ENCODE results near the gene MYRF. TPM values are rescaled to one million over a fixed set of nuclear protein-coding genes. Genes with fewer than 3 reads are reported as not detected.

The MYRF gene
- polyA plus RNA-seq, 1 experiment, result 2.7 TPM

DNA sequence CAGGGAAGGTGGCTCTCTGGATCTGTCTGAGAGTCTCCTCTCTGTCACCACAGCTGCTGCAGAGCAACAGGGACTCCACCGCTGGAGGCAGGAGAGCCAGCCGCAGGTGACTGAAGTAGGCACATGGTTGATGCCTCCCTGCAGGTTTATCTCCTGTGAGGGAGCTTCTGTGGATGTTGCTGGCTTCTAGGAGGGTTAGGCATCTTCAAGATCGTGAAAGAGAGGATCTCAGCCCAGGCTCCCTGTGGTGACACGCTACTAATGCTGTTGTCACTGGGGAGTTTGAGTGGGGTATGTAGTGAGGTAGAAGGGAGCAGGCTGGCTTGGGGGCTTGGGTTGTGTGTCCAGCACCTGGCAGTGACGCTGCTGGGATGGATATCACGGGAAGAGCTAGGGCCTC is 38.1 kb upstream of the MYRF start:
- ChIA-PET POLR2A (no interaction called here), CTCF (no interaction called here)
- no peaks in the 10 kb centered on the region for H3K9me3 ChIP-seq (ENCODE audit: control insufficient read depth, insufficient read depth, low read length)
- no peak overlapping the region for H3K4me3 ChIP-seq (ENCODE audit: low read depth, low read length)
- peaks cover 13% of the 10 kb centered on the region for H3K27me3 ChIP-seq (ENCODE audit: control insufficient read depth, insufficient read depth, low read length)
- TF ChIP-seq, protein P1, sequence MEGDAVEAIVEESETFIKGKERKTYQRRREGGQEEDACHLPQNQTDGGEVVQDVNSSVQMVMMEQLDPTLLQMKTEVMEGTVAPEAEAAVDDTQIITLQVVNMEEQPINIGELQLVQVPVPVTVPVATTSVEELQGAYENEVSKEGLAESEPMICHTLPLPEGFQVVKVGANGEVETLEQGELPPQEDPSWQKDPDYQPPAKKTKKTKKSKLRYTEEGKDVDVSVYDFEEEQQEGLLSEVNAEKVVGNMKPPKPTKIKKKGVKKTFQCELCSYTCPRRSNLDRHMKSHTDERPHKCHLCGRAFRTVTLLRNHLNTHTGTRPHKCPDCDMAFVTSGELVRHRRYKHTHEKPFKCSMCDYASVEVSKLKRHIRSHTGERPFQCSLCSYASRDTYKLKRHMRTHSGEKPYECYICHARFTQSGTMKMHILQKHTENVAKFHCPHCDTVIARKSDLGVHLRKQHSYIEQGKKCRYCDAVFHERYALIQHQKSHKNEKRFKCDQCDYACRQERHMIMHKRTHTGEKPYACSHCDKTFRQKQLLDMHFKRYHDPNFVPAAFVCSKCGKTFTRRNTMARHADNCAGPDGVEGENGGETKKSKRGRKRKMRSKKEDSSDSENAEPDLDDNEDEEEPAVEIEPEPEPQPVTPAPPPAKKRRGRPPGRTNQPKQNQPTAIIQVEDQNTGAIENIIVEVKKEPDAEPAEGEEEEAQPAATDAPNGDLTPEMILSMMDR (IDR thresholded peaks at IDR 0.05; ENCODE audit: low read depth, low read length), result no peak
- no peak overlapping the region for H3K27ac ChIP-seq (ENCODE audit: low read depth, low read length)
- DNase-seq (ENCODE audit: low read depth, low spot score), result no peak

DNA sequence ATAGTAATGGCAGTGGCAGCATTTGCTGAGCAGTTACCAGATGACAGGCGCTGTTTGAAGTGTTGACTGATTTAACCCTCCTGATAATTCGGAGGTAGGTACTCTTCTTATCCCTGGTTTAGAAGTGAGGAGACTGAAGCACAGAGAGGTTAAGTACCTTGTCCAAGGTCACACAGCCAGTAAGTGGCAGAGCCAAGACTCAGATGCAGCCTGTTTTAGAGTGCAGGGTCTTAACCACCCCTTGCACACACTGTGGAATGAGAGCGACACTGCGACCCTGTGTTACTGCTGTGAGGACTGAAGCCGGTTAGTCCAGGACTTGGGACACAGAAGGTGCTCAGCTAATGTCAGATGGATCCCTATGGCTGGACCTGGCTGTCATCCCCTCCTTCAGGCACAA is 37.5 kb upstream of the MYRF start:
- H3K27me3 ChIP-seq (ENCODE audit: control insufficient read depth, insufficient read depth, low read length), result peaks cover 13% of the 10 kb centered on the region
- DNase-seq (ENCODE audit: low read depth, low spot score), result no peak
- H3K9me3 ChIP-seq (ENCODE audit: control insufficient read depth, insufficient read depth, low read length), result no peaks in the 10 kb centered on the region
- H3K4me3 ChIP-seq (ENCODE audit: low read depth, low read length), result no peak overlapping the region
- H3K27ac ChIP-seq (ENCODE audit: low read depth, low read length), result no peak overlapping the region
- ChIA-PET POLR2A (no interaction called here), CTCF (no interaction called here)
- TF ChIP-seq, protein P1 (IDR thresholded peaks at IDR 0.05; ENCODE audit: low read depth, low read length), result no peak

DNA sequence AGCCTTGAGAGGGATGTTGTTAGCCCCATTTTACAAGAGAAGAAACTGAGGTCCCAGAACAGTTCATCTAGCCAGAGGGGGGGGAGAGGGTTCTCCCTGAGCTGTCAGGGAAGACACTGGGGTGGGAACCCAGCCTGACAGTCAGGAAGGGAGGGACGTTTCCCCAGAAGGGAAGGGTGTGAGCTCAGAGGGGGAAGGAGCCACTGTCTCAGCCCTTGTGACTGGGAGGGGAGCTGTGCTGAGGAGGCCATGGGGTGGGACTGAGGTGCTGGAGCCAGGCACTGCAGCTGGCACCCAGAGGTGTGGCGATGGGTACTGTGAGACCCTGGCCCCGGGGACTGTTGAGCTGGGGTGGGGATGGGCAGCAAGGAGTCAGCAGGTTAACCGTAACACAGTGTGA is 36.6 kb upstream of the MYRF start:
- Histone ChIP-seq H3K4me3 (ENCODE audit: low read depth, low read length) (no peak overlapping the region), H3K9me3 (ENCODE audit: control insufficient read depth, insufficient read depth, low read length) (no peaks in the 10 kb centered on the region), H3K27me3 (ENCODE audit: control insufficient read depth, insufficient read depth, low read length) (peaks cover 13% of the 10 kb centered on the region), H3K27ac (ENCODE audit: low read depth, low read length) (no peak overlapping the region)
- TF ChIP-seq, protein P1 (IDR thresholded peaks at IDR 0.05; ENCODE audit: low read depth, low read length), result no peak
- DNase-seq (ENCODE audit: low read depth, low spot score), result no peak
- POLR2A ChIA-PET, result no interaction called here
- CTCF ChIA-PET, result interaction anchor here (1.0 kb wide), 1 partner anchor 31 kb away, joined by 3 read pairs; no protein-coding TSS in a partner anchor

DNA sequence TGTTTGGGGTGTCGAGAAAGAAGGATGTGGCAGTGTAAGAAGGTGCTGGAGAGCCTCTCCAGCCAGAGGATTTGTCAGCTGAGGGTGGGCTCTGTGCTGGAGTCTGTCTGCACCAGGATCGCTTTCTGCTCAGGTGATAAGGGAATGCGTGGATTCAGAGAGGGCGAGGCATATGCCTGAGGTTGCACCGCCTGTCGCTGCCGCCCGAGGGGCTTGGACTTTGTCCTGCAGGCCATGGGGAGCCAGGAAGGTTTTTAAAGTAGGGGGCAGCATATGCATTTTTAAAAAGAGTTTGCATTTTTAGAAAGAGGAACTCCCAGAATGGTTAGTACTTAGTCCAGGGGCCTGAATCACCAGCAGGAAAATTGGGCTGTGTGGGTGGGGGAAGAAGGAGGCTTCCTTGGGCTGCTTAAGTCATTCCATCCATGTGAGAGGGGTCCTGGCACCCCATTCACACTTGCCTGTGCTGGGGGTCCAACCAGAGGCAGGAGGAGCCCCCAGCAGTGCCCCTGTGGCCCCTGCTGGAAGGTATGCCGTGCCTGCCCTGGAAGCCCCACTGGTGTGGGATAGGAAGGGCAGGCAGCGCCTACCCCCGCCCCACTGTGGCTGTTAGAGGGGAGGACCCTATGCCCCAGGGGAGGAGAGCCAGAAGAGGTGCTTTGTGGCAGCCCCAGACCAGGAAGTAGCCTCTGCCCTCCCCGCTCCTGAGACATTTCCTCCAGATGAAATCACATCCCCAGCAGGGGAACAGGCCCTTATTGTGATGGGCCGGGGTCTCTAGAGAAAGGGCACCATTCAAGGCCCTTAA is 35.8 kb upstream of the MYRF start:
- Histone ChIP-seq H3K4me3 (ENCODE audit: low read depth, low read length) (no peak overlapping the region), H3K27ac (ENCODE audit: low read depth, low read length) (peak overlapping the region; percentile 31), H3K9me3 (ENCODE audit: control insufficient read depth, insufficient read depth, low read length) (no peaks in the 10 kb centered on the region), H3K27me3 (ENCODE audit: control insufficient read depth, insufficient read depth, low read length) (peaks cover 13% of the 10 kb centered on the region)
- no peak for DNase-seq (ENCODE audit: low read depth, low spot score)
- ChIA-PET POLR2A (interaction anchor here (0.6 kb wide), 1 partner anchor 255 kb away, joined by 6 read pairs; no protein-coding TSS in a partner anchor), CTCF (interaction anchor here (1.0 kb wide), 1 partner anchor 31 kb away, joined by 3 read pairs; no protein-coding TSS in a partner anchor)
- TF ChIP-seq, protein P1 (IDR thresholded peaks at IDR 0.05; ENCODE audit: low read depth, low read length), result no peak

Data from AG04450 (cell line).